Fibroblast of the aortic adventitia (primary cell): ENCODE results near the gene DNAJC15. TPM values are rescaled to one million over a fixed set of nuclear protein-coding genes. Genes with fewer than 3 reads are reported as not detected.

Experiments
- DNase-seq: peaks from one replicate; pipeline ENCODE4 v3.0.0-alpha.2; 2010; ENCODE audit warnings: low read depth
- H3K4me3 ChIP-seq: 2 replicates; pipeline ENCODE4 v1.5.1; 2011; ENCODE audit warnings: low read depth, mild to moderate bottlenecking, control low read depth, low read length, moderate library complexity
- total RNA-seq: library from RNA; depleted of rRNA; stranded (reverse); fragments of >200 nt; gene quantifications from 2 replicates; pipeline ENCODE4 v1.2.3, GENCODE V29; 2012; ENCODE audit warnings: low replicate concordance
- TF ChIP-seq, protein P1 (sequence below): IDR thresholded peaks from 2 replicates; pipeline ENCODE4 v1.5.1; 2011; ENCODE audit warnings: mild to moderate bottlenecking, low read length, control low read depth, inconsistent platforms; ENCODE audit not compliant: insufficient read depth

Gene DNAJC15
- total RNA-seq, 1 donor = 18.7 TPM

DNA sequence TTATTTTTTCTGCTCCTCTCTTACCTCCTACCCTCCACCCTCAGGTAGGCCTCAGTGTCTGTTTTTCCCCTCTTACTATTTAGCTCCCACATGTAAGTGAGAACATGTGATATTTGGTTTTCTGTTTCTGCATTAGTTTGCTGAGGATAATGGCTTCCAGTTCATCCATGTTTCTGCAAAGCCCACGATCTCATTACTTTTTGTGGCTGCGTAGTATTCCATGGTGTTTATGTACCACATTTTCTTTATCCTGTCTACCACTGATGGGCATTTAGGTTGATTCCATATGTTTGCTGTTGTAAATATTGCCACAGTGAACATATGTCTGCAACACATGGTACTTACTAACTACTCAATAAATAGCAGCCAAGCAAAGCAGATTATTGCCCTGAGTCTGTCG is 56.8 kb downstream of the DNAJC15 start:
- DNase-seq = no peak
- no peak overlapping the region for H3K4me3 ChIP-seq
- TF ChIP-seq, protein P1, sequence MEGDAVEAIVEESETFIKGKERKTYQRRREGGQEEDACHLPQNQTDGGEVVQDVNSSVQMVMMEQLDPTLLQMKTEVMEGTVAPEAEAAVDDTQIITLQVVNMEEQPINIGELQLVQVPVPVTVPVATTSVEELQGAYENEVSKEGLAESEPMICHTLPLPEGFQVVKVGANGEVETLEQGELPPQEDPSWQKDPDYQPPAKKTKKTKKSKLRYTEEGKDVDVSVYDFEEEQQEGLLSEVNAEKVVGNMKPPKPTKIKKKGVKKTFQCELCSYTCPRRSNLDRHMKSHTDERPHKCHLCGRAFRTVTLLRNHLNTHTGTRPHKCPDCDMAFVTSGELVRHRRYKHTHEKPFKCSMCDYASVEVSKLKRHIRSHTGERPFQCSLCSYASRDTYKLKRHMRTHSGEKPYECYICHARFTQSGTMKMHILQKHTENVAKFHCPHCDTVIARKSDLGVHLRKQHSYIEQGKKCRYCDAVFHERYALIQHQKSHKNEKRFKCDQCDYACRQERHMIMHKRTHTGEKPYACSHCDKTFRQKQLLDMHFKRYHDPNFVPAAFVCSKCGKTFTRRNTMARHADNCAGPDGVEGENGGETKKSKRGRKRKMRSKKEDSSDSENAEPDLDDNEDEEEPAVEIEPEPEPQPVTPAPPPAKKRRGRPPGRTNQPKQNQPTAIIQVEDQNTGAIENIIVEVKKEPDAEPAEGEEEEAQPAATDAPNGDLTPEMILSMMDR = no peak

DNA sequence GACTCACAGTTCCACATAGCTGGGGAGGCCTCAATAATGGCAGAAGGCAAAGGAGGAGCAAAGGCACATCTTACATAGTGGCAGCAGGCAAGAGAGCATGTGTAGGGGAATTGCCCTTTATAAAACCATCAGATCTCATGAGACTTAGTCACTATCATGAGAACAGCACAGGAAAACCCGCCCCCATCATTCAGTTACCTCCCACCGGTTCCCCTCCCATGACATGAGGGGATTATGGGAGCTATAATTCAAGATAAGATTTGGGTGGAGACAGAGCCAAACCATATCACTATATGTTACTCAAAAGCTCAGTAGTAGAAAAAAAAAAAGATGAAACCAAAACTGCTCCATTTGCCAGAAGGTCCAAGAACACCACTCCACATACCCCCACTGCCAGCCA is 58.5 kb downstream of the DNAJC15 start:
- H3K4me3 ChIP-seq = no peak overlapping the region
- DNase-seq = no peak
- TF ChIP-seq, protein P1 = no peak

DNA sequence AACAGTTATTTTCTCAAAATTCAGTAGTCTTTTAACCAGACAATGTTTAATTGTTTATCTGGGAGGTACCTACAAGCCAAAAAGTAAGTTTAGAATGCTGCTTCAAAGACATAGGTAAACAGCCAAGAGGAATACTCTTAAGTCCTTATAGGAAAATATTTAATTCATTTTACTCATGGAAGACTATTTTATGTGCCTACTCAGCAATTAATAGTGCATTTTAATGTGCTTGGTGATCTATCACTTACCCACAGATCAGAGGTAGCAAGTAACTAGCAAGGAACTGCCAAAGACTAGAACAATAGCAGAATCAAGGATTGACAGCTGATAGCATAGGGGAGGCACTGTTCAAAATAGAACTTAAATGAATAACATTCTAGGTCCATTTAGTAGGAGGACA is 60.4 kb downstream of the DNAJC15 start:
- DNase-seq = no peak
- TF ChIP-seq, protein P1 = no peak

DNA sequence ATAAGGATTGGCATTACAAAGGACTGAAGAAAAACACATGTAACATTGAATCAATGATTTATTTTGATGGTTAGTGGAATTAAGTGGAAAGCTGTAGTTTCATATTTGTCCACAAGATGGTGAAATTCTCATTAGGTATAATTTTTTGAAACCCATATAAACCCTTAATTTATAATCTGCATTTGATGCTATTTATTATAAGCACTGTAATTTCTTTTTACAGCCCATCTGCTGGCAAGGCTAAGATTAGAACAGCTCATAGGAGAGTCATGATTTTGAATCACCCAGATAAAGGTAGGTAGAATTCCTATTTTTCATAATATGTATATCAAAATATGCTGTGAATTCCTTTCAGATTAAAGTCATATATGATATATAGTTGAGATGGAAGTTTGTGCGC is 62.2 kb downstream of the DNAJC15 start:
- H3K4me3 ChIP-seq = no peak overlapping the region
- DNase-seq = peak; percentile 74
- TF ChIP-seq, protein P1 = peak; percentile 39

More for the DNA sequence above, 60.4 kb downstream of the DNAJC15 start:
- no peak overlapping the region for H3K4me3 ChIP-seq

DNA sequence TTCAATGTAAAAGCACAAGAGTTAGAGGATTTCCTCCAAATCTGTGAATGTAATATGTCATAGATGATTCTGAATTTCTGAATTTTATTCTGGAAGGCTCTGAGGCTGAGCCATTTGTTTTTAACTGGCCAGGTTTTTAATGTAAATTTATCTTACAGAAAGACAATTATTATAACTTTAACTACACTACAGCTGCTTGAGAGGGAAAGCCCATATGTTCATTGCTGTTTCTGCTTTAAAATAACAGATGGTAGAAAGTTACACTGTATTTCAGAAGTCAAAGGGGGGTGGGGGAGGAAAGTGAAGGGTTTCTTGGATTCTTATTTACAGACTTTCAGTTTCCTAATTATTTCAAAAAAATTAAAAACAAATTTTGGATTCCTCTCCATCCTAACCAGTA is 62.8 kb downstream of the DNAJC15 start:
- H3K4me3 ChIP-seq = no peak overlapping the region
- DNase-seq = no peak
- TF ChIP-seq, protein P1 = no peak

DNA sequence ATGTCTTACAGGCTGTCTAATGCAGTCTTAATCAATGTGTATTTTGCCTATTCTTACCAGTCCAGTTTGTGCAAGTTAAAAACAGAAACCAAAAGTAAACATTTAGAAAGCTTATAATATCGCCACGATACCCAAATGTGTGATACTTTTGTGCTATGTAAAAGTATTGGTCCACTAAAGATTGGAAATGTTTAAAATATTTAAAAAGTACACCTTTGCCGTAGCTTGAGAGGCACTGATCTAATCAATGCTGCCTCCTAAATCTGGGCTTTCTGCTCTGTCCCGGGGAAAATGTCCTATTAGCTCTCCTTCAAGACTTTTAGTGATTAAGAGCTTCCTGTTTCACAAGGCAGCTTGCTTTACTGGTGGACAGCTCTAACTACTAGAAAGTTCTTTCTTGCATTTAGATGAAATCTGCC is 64.7 kb downstream of the DNAJC15 start:
- peak; percentile 35 for DNase-seq
- H3K4me3 ChIP-seq = no peak overlapping the region
- TF ChIP-seq, protein P1 = no peak

DNA sequence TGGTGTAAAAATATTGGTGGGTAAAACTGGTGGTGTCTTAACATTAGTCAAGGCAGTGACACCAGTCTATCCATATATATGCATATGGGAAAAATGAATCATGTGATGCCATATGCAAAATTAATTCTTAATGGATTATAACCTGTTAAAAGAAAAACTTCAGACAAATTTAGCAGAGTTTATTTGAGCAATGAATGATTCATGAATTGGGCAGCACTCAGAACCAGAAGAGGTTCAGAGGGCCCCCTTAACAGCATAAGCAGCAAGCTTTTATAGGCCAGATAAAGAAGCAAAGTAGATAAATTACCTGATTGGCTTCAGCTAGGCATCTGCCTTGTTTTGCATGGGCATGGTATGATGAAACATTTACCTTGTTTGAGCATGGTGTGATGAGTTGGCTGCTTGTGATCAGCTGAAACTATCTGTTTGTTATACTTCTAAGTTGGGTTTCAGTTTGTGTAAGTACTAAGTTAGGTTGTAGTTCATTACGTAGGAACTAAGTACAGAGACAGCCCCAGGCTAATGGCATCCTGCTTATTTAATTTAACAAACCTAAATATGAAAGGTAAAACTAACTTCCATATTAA is 66.6 kb downstream of the DNAJC15 start:
- DNase-seq = no peak
- H3K4me3 ChIP-seq = no peak overlapping the region
- TF ChIP-seq, protein P1 = no peak
